Ovary (tissue), 9 donors: ENCODE data around the gene TTC28. TPM values are rescaled to one million over a fixed set of nuclear protein-coding genes. Genes with fewer than 3 reads are reported as not detected.
"Not testable (repeated sequence)": the region's sequence is repeated elsewhere in the genome, so short reads cannot be mapped to it uniquely, and the experiment has no call there.

Experiments used
- DNase-seq, 5 donors: peaks; one replicate each; pipeline ENCODE4 v3.0.0-alpha.2; 2019 to 2020
- H3K27ac ChIP-seq, 2 donors: fragments of 200-600 bp; one replicate each; pipeline versions ENCODE4 v1.5.1 to v1.8.0; 2019 to 2022
- H3K27me3 ChIP-seq: fragments of 200-600 bp; one replicate; pipeline ENCODE4 v1.8.0; 2022
- H3K36me3 ChIP-seq: fragments of 200-600 bp; sonication (generic); one replicate; pipeline ENCODE4 v1.5.1; 2019
- H3K4me1 ChIP-seq: one replicate; pipeline ENCODE4 v1.8.1; 2013; ENCODE audit warnings: mild to moderate bottlenecking, moderate library complexity; ENCODE audit not compliant: insufficient read depth
- H3K4me3 ChIP-seq: fragments of 200-600 bp; sonication (generic); one replicate; pipeline ENCODE4 v1.5.1; 2017
- H3K9me3 ChIP-seq, 2 donors: fragments of 200-600 bp in 1 of 2; sonication (generic) in 1 of 2; one replicate each; pipeline versions ENCODE4 v1.5.1 to v1.8.1; 2013 to 2019; ENCODE audit warnings: mild to moderate bottlenecking in 1 of 2, moderate library complexity in 1 of 2
- EP300 ChIP-seq: sonication (generic); formaldehyde crosslinking; IDR thresholded peaks from one replicate; pipeline ENCODE4 v1.6.1; 2017; ENCODE audit warnings: antibody characterized with exemption
- POLR2A ChIP-seq: fragments of 450-650 bp; IDR thresholded peaks from one replicate; pipeline ENCODE4 v1.6.1; 2017; ENCODE audit warnings: antibody characterized with exemption, mild to moderate bottlenecking, moderate library complexity
- WGBS, 3 donors: extraction: QIAGEN DNeasy Blood & Tissue Kit in 1 of 3; methylation state at CpG; one replicate each; pipeline versions ENCODE4 v1.1.5 to v1.1.7; 2013 to 2017; 5-methylcytosine and 5-hydroxymethylcytosine counted together
- intact Hi-C, 4 donors: fragments of 100-400 bp; cut with DNase I; formaldehyde crosslinking; loops; one replicate each; pipeline versions ENCODE4 v1.11.0 to v1.15.1; 2022 to 2023
- polyA plus RNA-seq, 2 donors: library from polyadenylated mRNA; stranded (reverse); fragments of 200-250 nt in 1 of 2; fragments of 350-450 nt in 1 of 2; fragmentation: Illumina TruSeq in 1 of 2; extraction: RNeasy Lipid Tissue Mini Kit (QIAGEN cat#74804) in 1 of 2; gene quantifications; one replicate each; pipeline ENCODE4 v1.2.3, GENCODE V29; 2013 to 2014
- total RNA-seq, 7 donors: library from RNA; depleted of rRNA in 2 of 7; stranded (reverse); fragments of >200 nt in 2 of 7; fragmentation: NEBNext Ultra II Directional in 3 of 7; extraction: Animal tissue kit (Norgen Biotek cat#: 25700) in 3 of 7; gene quantifications; one replicate each; pipeline versions ENCODE4 v1.1.0 to v1.2.4, GENCODE V29; 2016 to 2023
- TF ChIP-seq, protein P1 (sequence below), 3 donors: fragments of 450-650 bp in 2 of 3; fragments of 200-600 bp in 1 of 3; IDR thresholded peaks; one replicate each; pipeline versions ENCODE4 v1.5.1 to v1.8.0; 2016 to 2022; ENCODE audit warnings: antibody characterized with exemption in 3 of 3, mild to moderate bottlenecking in 1 of 3
- donor health status: DM: no; HTN: no; CAD: no; lungs with moderate emphysema.
- donor health status: DM: no; HTN: no; CAD: no.
- donor health status: Bipolar disorder and iron deficiency.
- donor health status: DM: yes; HTN: yes; CAD: no.
- donor health status: DM: no; HTN: no; CAD: no.
- donor health status: DM: yes; HTN: yes; CAD: no.

TTC28 gene
- total and polyA plus RNA-seq, 9 donors: 16.7 to 127 (median 72.9) TPM

DNA sequence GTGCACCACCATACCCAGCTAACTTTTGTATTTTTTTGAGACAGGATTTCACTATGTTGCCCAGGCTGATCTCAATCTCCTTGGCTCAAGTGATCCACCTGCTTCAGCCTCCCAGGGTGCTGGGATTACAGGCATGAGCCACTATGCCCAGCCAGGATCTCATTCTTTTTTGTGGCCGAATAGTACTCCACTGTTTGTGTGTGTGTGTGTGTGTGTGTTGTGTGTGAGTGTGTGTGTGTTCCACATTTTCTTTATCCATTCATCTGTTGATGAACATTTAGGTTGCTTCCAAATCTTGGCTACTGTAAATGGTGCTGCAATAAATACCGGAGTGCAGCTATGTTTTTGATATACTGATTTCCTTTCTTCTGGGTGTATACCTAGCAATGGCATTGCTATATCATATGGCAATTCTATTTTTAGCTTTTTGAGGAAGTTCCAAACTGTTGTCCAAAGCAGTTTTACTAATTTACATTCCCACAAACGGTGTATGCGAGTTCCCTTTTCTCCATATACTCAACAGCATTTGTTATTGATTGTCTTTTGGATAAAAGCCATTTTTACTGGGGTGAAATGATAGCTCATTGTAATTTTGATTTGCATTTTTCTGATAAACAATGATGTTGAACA lies 105.4 kb downstream of the TTC28 start:
- intact Hi-C loops: no loop called here
- Histone ChIP-seq H3K27me3 (no peaks in the 10 kb centered on the region), H3K4me1 (no peaks in the 10 kb centered on the region), H3K4me3 (no peak overlapping the region), H3K9me3 (no peaks in the 10 kb centered on the region), H3K36me3 (no peaks in the 10 kb centered on the region), H3K27ac (no peak overlapping the region)
- DNase-seq: no peak
- TF ChIP-seq EP300: no peak
- TF ChIP-seq, protein P1, sequence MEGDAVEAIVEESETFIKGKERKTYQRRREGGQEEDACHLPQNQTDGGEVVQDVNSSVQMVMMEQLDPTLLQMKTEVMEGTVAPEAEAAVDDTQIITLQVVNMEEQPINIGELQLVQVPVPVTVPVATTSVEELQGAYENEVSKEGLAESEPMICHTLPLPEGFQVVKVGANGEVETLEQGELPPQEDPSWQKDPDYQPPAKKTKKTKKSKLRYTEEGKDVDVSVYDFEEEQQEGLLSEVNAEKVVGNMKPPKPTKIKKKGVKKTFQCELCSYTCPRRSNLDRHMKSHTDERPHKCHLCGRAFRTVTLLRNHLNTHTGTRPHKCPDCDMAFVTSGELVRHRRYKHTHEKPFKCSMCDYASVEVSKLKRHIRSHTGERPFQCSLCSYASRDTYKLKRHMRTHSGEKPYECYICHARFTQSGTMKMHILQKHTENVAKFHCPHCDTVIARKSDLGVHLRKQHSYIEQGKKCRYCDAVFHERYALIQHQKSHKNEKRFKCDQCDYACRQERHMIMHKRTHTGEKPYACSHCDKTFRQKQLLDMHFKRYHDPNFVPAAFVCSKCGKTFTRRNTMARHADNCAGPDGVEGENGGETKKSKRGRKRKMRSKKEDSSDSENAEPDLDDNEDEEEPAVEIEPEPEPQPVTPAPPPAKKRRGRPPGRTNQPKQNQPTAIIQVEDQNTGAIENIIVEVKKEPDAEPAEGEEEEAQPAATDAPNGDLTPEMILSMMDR (IDR thresholded peaks at IDR 0.05): no peak
- no peak for TF ChIP-seq POLR2A
- 86 to 94% (median 91%) methylated on average over 4 of the region's 4 CpGs for WGBS, 3 donors

DNA sequence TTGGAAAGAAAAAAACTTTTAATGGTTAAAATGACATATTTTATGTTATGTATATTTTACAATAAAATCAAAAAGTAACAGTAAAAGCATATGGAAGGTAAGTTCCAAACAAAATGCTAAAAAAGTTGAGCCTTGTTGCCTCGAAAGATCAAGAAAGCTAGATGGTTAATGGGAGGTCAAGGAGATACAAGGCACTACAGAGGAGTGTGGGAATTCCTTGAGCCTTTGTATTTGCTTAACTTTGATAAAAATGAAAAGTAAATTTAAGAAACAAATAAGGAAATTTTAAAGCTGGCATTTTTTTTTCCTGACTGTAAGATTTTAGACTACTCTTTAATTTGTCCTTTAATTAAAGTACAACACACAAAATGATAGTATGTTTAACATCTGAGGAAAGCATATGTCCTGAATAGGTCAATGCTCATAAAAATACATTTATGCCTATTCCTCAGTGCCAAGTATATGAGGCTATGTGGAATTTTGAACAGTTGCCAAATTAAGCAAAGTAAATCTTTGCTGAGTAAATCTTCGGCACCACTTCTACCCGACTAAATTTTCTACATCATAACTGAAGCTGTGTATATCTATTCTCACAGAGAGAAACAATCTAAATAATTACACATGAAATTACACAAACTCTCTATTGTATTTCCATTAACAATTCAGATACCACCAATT lies 108.8 kb downstream of the TTC28 start:
- Histone ChIP-seq H3K9me3 (no peaks in the 10 kb centered on the region), H3K36me3 (no peaks in the 10 kb centered on the region), H3K27me3 (no peaks in the 10 kb centered on the region), H3K4me1 (no peaks in the 10 kb centered on the region), H3K4me3 (no peak overlapping the region), H3K27ac (no peak overlapping the region)
- TF ChIP-seq, protein P1 (IDR thresholded peaks at IDR 0.05): no peak
- no peak for TF ChIP-seq EP300
- TF ChIP-seq POLR2A: no peak
- 42 to 52% (median 51%) methylated on average over 3 of the region's 3 CpGs for WGBS, 3 donors
- intact Hi-C loops: no loop called here
- DNase-seq: no peak

DNA sequence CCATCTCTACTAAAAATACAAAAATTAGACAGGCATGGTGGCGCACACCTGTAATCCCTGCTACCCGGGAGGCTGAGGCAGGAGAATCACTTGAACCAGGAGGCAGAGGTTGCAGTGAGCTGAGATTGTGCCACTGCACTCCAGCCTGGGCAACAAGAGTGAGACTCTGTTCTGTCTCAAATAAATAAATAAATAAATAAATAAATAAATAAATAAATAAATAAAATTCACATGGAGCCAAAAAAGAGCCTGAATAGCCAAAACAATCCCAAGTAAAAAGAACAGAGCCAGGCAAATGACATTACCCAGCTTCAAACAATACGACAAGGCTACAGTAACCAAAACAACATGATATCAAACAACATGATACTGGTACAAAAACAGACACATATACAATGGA lies 110.7 kb downstream of the TTC28 start:
- H3K9me3 ChIP-seq, H3K4me3 ChIP-seq, intact Hi-C loops, H3K36me3 ChIP-seq, DNase-seq, H3K27ac ChIP-seq, H3K4me1 ChIP-seq, H3K27me3 ChIP-seq: not testable (repeated sequence)
- WGBS, 3 donors: 95 to 99% (median 96%) methylated on average over 3 of the region's 3 CpGs

DNA sequence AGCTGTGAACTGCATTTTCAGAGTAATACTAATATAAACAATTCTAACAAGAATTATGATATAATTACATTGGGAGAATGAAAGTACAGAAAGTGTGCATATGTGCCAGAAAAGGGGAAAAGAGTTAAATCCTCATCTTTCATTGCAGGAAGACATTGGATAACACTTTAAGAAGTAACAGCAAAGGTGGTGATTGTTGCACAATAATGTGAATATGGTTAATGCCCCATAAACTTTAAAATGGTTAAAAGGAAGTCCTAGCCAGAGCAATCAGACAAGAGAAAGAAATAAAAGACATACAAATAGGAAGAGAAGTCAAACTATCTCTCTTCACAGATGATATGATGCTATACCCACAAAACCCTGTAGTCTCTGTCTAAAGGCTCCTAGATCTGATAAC lies 111.5 kb downstream of the TTC28 start:
- Histone ChIP-seq H3K36me3 (no peaks in the 10 kb centered on the region), H3K4me3 (no peak overlapping the region), H3K27me3 (no peaks in the 10 kb centered on the region), H3K9me3 (no peaks in the 10 kb centered on the region), H3K27ac (no peak overlapping the region), H3K4me1 (no peaks in the 10 kb centered on the region)
- TF ChIP-seq EP300: no peak
- TF ChIP-seq POLR2A: no peak
- TF ChIP-seq, protein P1 (IDR thresholded peaks at IDR 0.05): no peak
- no peak for DNase-seq
- intact Hi-C loops: no loop called here

DNA sequence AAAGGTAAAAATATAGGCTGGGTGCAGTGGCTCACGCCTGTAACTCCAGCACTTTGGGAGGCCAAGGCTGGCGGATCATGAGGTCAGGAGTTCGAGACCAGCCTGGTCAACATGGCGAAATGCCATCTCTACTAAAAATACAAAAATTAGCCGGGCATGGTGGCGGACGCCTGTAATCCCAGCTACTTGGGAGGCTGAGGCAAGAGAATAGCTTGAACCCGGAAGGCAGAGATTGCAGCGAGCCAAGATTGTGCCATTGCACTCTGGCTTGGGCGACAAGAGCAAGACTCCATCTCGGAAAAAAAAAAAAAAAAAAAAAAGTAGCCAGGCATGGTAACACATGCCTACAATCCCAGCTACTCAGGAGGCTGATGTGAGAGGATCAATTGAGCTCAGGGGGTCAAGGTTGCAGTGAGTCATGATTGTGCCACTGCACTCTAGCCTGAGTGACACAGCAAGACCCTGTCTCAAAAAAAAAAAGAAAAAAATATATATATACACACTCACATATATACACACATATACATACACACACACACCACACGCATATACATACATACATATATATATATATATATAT lies 112.6 kb downstream of the TTC28 start:
- H3K4me3 ChIP-seq, H3K9me3 ChIP-seq, DNase-seq, H3K27ac ChIP-seq, H3K4me1 ChIP-seq, intact Hi-C loops, H3K36me3 ChIP-seq, H3K27me3 ChIP-seq: not testable (repeated sequence)
- WGBS, 3 donors: 94 to 98% (median 97%) methylated on average over 12 of the region's 12 CpGs
